ENCODE measurements around the gene CCN2. TPM values are rescaled to one million over a fixed set of nuclear protein-coding genes. Genes with fewer than 3 reads are reported as not detected.

Gene CCN2
- total RNA-seq, 2 experiments from 2014 or later = 0.11 TPM; not detected in 1

GRCh38 chr6:131998255-131998982 is 47.2 kb upstream of the CCN2 start:
- no peaks in the 10 kb centered on the region for H3K36me3 ChIP-seq (ENCODE audit: insufficient read depth, low read length)
- TF ChIP-seq CTCF (IDR thresholded peaks at IDR 0.05) = no peak
- Mint-ChIP-seq H3K4me1 (ENCODE audit: low read depth) (no peaks in the 10 kb centered on the region), H3K4me3 (no peak overlapping the region), H3K27me3 (no peaks in the 10 kb centered on the region), H3K36me3 (ENCODE audit: low read depth) (no peaks in the 10 kb centered on the region), H3K27ac (no peak overlapping the region), H3K9me3 (no peaks in the 10 kb centered on the region)
- no peaks in the 10 kb centered on the region for H3K9me3 ChIP-seq (ENCODE audit: control insufficient read depth in 1 of 2, insufficient read depth in 1 of 2, low read length in 2 of 2)
- ChIA-PET POLR2A (interaction anchor here (0.6 kb wide), 1 partner anchor 18 kb away, joined by 3 read pairs; no protein-coding TSS in a partner anchor), CTCF (no interaction called here)
- no peaks in the 10 kb centered on the region for H3K4me1 ChIP-seq (ENCODE audit: insufficient read depth, low read length)
- ATAC-seq (ENCODE audit: poor library complexity) = no peak
- intact Hi-C loops (cut with DNase I, micrococcal nuclease) = no loop called here
- H3K27me3 ChIP-seq (ENCODE audit: control insufficient read depth in 1 of 2, insufficient read depth in 2 of 2, low read length in 2 of 2) = no peaks in the 10 kb centered on the region
- no peak overlapping the region for H3K4me3 ChIP-seq (ENCODE audit: low read length)
- DNase-seq = no peak
- H3K27ac ChIP-seq (ENCODE audit: low read depth in 1 of 2, low read length in 2 of 2) = no peak overlapping the region

GRCh38 chr6:131997429-131998153 is 46.4 kb upstream of the CCN2 start:
- no peaks in the 10 kb centered on the region for H3K36me3 Mint-ChIP-seq (ENCODE audit: low read depth)
- POLR2A ChIA-PET = no interaction called here

GRCh38 chr6:131995917-131996316 is 44.7 kb upstream of the CCN2 start:
- Mint-ChIP-seq H3K4me3 (no peak overlapping the region), H3K36me3 (ENCODE audit: low read depth) (no peaks in the 10 kb centered on the region), H3K4me1 (ENCODE audit: low read depth) (no peaks in the 10 kb centered on the region), H3K27me3 (no peaks in the 10 kb centered on the region), H3K9me3 (no peaks in the 10 kb centered on the region), H3K27ac (no peak overlapping the region)
- no peak for ATAC-seq (ENCODE audit: poor library complexity)
- Histone ChIP-seq H3K4me1 (ENCODE audit: insufficient read depth, low read length) (no peaks in the 10 kb centered on the region), H3K4me3 (ENCODE audit: low read length) (no peak overlapping the region), H3K27me3 (ENCODE audit: control insufficient read depth in 1 of 2, insufficient read depth in 2 of 2, low read length in 2 of 2) (no peaks in the 10 kb centered on the region), H3K36me3 (ENCODE audit: insufficient read depth, low read length) (no peaks in the 10 kb centered on the region), H3K9me3 (ENCODE audit: control insufficient read depth in 1 of 2, insufficient read depth in 1 of 2, low read length in 2 of 2) (no peaks in the 10 kb centered on the region), H3K27ac (ENCODE audit: low read depth in 1 of 2, low read length in 2 of 2) (no peak overlapping the region)
- TF ChIP-seq CTCF (IDR thresholded peaks at IDR 0.05) = no peak
- POLR2A ChIA-PET = no interaction called here
- no peak for DNase-seq
- intact Hi-C loops (cut with DNase I, micrococcal nuclease) = no loop called here
- CTCF ChIA-PET = no interaction called here

More at GRCh38 chr6:131997429-131998153, 46.4 kb upstream of the CCN2 start:
- no peak overlapping the region for H3K27ac Mint-ChIP-seq
- DNase-seq = no peak
- no peaks in the 10 kb centered on the region for H3K9me3 Mint-ChIP-seq
- intact Hi-C loops (cut with DNase I, micrococcal nuclease) = no loop called here
- no peak overlapping the region for H3K4me3 ChIP-seq (ENCODE audit: low read length)
- H3K4me1 Mint-ChIP-seq (ENCODE audit: low read depth) = no peaks in the 10 kb centered on the region
- CTCF ChIA-PET = no interaction called here
- no peak for TF ChIP-seq CTCF (IDR thresholded peaks at IDR 0.05)
- H3K4me3 Mint-ChIP-seq = no peak overlapping the region
- no peaks in the 10 kb centered on the region for H3K4me1 ChIP-seq (ENCODE audit: insufficient read depth, low read length)
- no peaks in the 10 kb centered on the region for H3K36me3 ChIP-seq (ENCODE audit: insufficient read depth, low read length)
- no peaks in the 10 kb centered on the region for H3K27me3 ChIP-seq (ENCODE audit: control insufficient read depth in 1 of 2, insufficient read depth in 2 of 2, low read length in 2 of 2)
- no peaks in the 10 kb centered on the region for H3K27me3 Mint-ChIP-seq
- no peak for ATAC-seq (ENCODE audit: poor library complexity)
- no peaks in the 10 kb centered on the region for H3K9me3 ChIP-seq (ENCODE audit: control insufficient read depth in 1 of 2, insufficient read depth in 1 of 2, low read length in 2 of 2)
- H3K27ac ChIP-seq (ENCODE audit: low read depth in 1 of 2, low read length in 2 of 2) = no peak overlapping the region
